ENCODE measurements around the gene ZC3H4. TPM values are rescaled to one million over a fixed set of nuclear protein-coding genes. Genes with fewer than 3 reads are reported as not detected.

The ZC3H4 gene
- total RNA-seq, 1 experiment from 2014 or later = 45.1 TPM

GRCh38 chr19:47111006-47111621 is 2.5 kb downstream of the ZC3H4 start:
- ChIA-PET RAD21 (ENCODE audit: low non-redundant PET in 1 of 2, low total read pairs in 2 of 2, uncharacterized antibody in 2 of 2, unreplicated experiment in 2 of 2) (no interaction called here), CTCF (no interaction called here), POLR2A (no interaction called here)
- H3K4me3 ChIP-seq (replicated peaks in 1 of 2; ENCODE audit: low read depth in 1 of 2, low read length in 2 of 2) = peak overlapping the region; percentile 87 to 94
- ATAC-seq (no peak), DNase-seq (ENCODE audit: low read depth, low spot score) (no peak)
- H3K4me1 ChIP-seq (ENCODE audit: control insufficient read depth in 1 of 2, insufficient read depth in 2 of 2, low read length in 2 of 2) = peaks cover 15 to 47% of the 10 kb centered on the region in 2 experiments
- intact Hi-C loops (cut with micrococcal nuclease) = no loop called here
- H2AFZ ChIP-seq (ENCODE audit: low read depth, low read length, poor library complexity, severe bottlenecking) = no peak overlapping the region
- H3K9ac ChIP-seq (ENCODE audit: low read length) = peak overlapping the region; percentile 100
- BruUV-seq (replicated peaks) = no TSS peak
- H3K9me3 ChIP-seq (ENCODE audit: control insufficient read depth in 1 of 2, insufficient read depth in 1 of 2, low read depth in 1 of 2, low read length in 2 of 2) = no peaks in the 10 kb centered on the region
- H4K20me1 ChIP-seq (ENCODE audit: insufficient read depth) = no peaks in the 10 kb centered on the region
- H3K4me2 ChIP-seq (ENCODE audit: low read length) = peak overlapping the region; percentile 81
- TF ChIP-seq SIN3A (IDR thresholded peaks at IDR 0.05; ENCODE audit: low read depth) (no peak), FOSL1 (IDR thresholded peaks at IDR 0.05; ENCODE audit: low read depth) (no peak), REST (IDR thresholded peaks at IDR 0.05; ENCODE audit: low read depth) (no peak), CTCF (IDR thresholded peaks at IDR 0.05 in 2 of 3, conservative IDR thresholded peaks at IDR 0.05 in 1 of 3; ENCODE audit: borderline replicate concordance in 1 of 3, insufficient read depth in 1 of 3, low read depth in 2 of 3, low read length in 2 of 3) (no peak), ELF1 (IDR thresholded peaks at IDR 0.05; ENCODE audit: borderline replicate concordance, low read depth) (no peak), EZH2phosphoT487 (IDR thresholded peaks at IDR 0.05; ENCODE audit: borderline replicate concordance) (no peak), SRF (IDR thresholded peaks at IDR 0.05; ENCODE audit: low read depth) (no peak), EGR1 (IDR thresholded peaks at IDR 0.05; ENCODE audit: low read depth) (no peak), CEBPB (IDR thresholded peaks at IDR 0.05; ENCODE audit: low read depth) (no peak), YY1 (IDR thresholded peaks at IDR 0.05; ENCODE audit: extremely low read depth, insufficient replicate concordance, low read depth, low read length) (no peak), TCF7L2 (IDR thresholded peaks at IDR 0.05; ENCODE audit: borderline replicate concordance, extremely low read depth, insufficient read depth, insufficient read length) (no peak), ZFX (IDR thresholded peaks at IDR 0.05) (no peak), POLR2A (IDR thresholded peaks at IDR 0.05; ENCODE audit: borderline replicate concordance, extremely low read depth, insufficient read depth, insufficient read length) (no peak)
- TF ChIP-seq, protein P1, sequence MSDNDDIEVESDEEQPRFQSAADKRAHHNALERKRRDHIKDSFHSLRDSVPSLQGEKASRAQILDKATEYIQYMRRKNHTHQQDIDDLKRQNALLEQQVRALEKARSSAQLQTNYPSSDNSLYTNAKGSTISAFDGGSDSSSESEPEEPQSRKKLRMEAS (IDR thresholded peaks at IDR 0.05) = no peak
- TF ChIP-seq, protein P2, sequence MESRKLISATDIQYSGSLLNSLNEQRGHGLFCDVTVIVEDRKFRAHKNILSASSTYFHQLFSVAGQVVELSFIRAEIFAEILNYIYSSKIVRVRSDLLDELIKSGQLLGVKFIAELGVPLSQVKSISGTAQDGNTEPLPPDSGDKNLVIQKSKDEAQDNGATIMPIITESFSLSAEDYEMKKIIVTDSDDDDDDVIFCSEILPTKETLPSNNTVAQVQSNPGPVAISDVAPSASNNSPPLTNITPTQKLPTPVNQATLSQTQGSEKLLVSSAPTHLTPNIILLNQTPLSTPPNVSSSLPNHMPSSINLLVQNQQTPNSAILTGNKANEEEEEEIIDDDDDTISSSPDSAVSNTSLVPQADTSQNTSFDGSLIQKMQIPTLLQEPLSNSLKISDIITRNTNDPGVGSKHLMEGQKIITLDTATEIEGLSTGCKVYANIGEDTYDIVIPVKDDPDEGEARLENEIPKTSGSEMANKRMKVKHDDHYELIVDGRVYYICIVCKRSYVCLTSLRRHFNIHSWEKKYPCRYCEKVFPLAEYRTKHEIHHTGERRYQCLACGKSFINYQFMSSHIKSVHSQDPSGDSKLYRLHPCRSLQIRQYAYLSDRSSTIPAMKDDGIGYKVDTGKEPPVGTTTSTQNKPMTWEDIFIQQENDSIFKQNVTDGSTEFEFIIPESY (IDR thresholded peaks at IDR 0.05; ENCODE audit: extremely low read depth, insufficient replicate concordance, low read length) = no peak
- peaks cover 39% of the 10 kb centered on the region for H3K79me2 ChIP-seq (ENCODE audit: insufficient read depth, low read length)
- H3K27me3 ChIP-seq (ENCODE audit: insufficient read depth, low read length) = no peaks in the 10 kb centered on the region
- H3K27ac ChIP-seq (ENCODE audit: low read depth, low read length) = peak overlapping the region; percentile 100
- peaks cover 2 to 12% of the 10 kb centered on the region in 2 experiments; a peak in 1 of 4 replicates for H3K36me3 ChIP-seq (ENCODE audit: control insufficient read depth in 1 of 2, insufficient read depth in 2 of 2, low read length in 2 of 2)
- H3K9me2 ChIP-seq (ENCODE audit: insufficient read depth) = no peaks in the 10 kb centered on the region
